T-helper 1 cell treated with Interleukin-12 subunit alpha and Interleukin-12 subunit beta and Interleukin-4 antibody, amounts not matched to agents 30 ng/mL and 1 ng/mL, for 36 hours (primary cell): ENCODE measurements around the gene RAB10. TPM values are rescaled to one million over a fixed set of nuclear protein-coding genes. Genes with fewer than 3 reads are reported as not detected.

Experiments
- intact Hi-C: fragments of 100-400 bp; cut with micrococcal nuclease; formaldehyde crosslinking; loops from one replicate; pipeline ENCODE4 v1.15.1; 2024
- total RNA-seq: library from RNA; stranded (reverse); gene quantifications from 2 replicates; pipeline ENCODE4 v1.2.3, GENCODE V29; 2022

The RAB10 gene
- total RNA-seq, 1 donor from 2014 or later, result 117 TPM

- intact Hi-C loops, result no loop called here
Observed at GRCh38 chr2:26175466-26176278, 141.8 kb downstream of the RAB10 start.

DNA sequence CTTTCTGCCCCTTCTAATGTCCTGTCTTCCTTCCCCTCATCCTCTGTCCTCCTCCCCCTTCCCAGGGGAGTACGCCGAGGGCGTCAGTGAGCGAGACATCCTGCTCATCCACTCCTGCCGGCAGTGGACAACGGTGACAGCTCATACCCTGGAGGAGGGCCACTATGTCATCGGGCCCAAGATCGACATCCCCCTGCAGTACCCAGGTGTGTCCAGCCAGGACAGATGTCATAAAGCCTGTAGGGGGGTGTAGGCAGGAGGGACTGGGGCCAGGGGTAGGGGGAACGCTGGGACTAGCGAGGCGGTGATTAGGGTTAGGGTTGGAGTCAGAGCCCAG lies 142.4 kb downstream of the RAB10 start:
- intact Hi-C loops, result no loop called here

DNA sequence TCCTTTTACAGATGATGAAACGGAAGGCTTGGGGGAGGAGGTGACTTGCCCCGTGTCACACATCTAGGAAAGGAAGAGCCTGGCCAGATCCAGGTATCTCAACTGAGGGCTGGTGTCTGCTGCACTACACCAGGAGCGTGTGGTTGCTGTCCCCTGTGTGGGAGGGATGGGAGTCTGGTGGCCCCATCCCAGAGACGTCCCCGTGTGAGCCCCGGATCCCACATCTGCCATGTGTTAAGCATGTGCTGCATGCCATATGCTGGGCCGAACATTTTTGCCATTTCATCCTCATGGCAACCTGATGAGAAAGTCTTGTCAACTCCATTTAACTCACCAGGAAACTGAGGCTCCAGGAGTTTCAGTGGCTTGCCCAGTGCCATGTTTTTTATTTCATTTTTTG lies 143.2 kb downstream of the RAB10 start:
- intact Hi-C loops, result no loop called here

DNA sequence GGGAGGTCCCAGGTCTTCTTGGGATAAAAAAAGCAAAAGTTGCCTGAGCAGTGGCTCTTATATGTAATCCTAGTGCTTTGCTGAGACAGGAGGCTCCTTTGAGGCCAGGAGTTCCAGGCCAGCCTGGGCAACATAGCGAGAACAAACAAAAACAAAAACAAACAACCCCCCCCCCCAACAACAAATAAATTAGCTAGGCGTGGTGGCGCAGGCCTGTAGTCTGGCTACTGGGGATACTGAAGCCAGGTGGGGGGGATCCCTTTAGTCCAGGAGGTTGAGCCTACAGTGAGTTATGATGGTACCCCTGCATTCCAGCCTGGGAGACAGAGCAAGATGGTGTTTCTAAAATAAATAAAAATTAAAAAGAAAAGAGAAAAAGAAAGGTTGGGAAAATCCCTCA lies 144.4 kb downstream of the RAB10 start:
- intact Hi-C loops, result no loop called here

- intact Hi-C loops, result no loop called here
Observed at GRCh38 chr2:26178746-26179436, 145.0 kb downstream of the RAB10 start.

GRCh38 chr2:26179446-26179913 lies 145.6 kb downstream of the RAB10 start:
- intact Hi-C loops, result no loop called here

GRCh38 chr2:26182441-26182840 lies 148.6 kb downstream of the RAB10 start:
- intact Hi-C loops, result no loop called here

- intact Hi-C loops, result no loop called here
Observed at GRCh38 chr2:26182887-26183630, 149.2 kb downstream of the RAB10 start.

DNA sequence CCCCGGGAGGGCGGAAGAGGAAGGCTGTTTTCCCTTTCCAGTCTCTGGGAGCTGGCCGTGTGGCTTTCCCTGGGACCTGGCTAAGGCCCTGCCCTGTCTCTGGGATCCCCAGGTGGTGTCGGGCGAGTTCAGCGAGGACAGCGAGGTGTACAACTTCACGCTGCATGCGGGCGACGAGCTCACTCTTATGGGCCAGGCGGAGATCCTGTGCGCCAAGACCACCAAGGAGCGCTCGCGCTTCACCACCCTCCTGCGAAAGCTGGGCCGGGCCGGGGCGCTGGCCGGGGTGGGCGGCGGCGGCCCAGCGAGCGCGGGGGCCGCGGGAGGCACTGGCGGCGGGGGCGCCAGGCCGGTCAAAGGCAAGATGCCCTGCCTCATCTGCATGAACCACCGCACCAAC lies 150.2 kb downstream of the RAB10 start:
- intact Hi-C loops, result loop anchor here (1.0 to 2.0 kb wide), 6 partner anchors 61 to 233 kb away; partner anchors contain the start of genes ADGRF3, HADHA, HADHB and RAB10

- intact Hi-C loops, result loop anchor here (1.0 to 2.0 kb wide), 7 partner anchors 60 to 233 kb away; partner anchors contain the start of genes ADGRF3, HADHA, HADHB and RAB10
Observed at GRCh38 chr2:26184555-26185303, 150.8 kb downstream of the RAB10 start.

GRCh38 chr2:26185304-26185928 lies 151.5 kb downstream of the RAB10 start:
- intact Hi-C loops, result loop anchor here (1.0 to 2.0 kb wide), 2 partner anchors 59 to 145 kb away; partner anchors contain the start of genes HADHA and HADHB

DNA sequence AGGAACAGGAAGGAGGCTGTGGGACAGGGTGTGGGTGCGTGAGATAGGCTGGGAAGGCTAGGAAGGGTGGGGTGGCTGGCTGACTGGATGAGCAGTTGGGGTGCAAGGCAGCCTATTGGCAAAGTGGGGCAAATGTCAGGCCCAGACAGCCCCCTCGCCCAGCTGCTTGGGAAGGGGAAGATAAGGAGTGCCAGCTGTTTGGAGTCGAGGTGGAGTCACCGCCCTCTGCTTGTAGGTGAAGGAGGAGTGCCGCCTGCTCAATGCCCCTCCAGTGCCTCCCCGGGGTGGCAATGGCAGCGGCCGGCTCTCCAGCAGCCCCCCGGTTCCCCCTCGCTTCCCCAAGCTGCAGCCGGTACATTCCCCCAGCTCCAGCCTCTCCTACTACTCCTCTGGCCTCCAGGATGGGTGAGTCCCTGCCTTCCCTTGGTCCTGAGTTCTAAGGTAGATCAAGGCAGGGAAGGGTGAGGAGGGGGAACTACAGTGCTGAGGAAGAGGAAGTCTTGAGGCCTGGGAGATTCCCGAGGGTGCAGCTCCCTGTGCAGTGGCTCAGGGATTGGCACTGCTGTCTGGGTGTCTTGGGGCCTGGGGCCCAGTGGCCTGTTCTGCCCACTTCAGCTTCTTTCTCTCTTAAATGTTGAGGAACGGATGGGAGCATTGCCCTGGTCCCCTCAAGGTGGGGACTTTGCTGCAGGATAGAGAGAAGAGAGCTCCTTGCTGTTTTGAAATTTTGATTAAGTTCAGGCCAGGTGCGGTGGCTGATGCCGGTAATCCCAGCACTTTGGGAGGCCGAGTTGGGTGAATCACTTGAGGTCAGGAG lies 152.3 kb downstream of the RAB10 start:
- intact Hi-C loops, result loop anchor here (1.0 to 2.0 kb wide), 2 partner anchors 59 to 144 kb away; partner anchors contain the start of genes HADHA and HADHB

Other genes starting within 250 kb of the RAB10 start
- gene ASXL2, start 155.6 kb upstream of the RAB10 start, total RNA-seq, result 38.3 and 43.4 TPM in 2 replicates
- 5.6 and 6.0 TPM in 2 replicates for gene KIF3C, start 51.6 kb upstream of the RAB10 start, total RNA-seq
- 4.6 and 6.1 TPM in 2 replicates for gene GAREM2, start 139.0 kb downstream of the RAB10 start, total RNA-seq
- 101 and 105 TPM in 2 replicates for gene HADHA, start 210.5 kb downstream of the RAB10 start, total RNA-seq
- gene HADHB, start 210.9 kb downstream of the RAB10 start, total RNA-seq, result 69.6 and 71.8 TPM in 2 replicates